ENCODE results near the gene ZNF653. TPM values are rescaled to one million over a fixed set of nuclear protein-coding genes. Genes with fewer than 3 reads are reported as not detected.

ZNF653 gene
- total and polyA plus RNA-seq, 9 of the 15 experiments (the other 6 are each of a cell fraction or from before 2014, with no cell fraction given): 1.6 to 8.0 (median 4.2) TPM; not detected in 2

DNA sequence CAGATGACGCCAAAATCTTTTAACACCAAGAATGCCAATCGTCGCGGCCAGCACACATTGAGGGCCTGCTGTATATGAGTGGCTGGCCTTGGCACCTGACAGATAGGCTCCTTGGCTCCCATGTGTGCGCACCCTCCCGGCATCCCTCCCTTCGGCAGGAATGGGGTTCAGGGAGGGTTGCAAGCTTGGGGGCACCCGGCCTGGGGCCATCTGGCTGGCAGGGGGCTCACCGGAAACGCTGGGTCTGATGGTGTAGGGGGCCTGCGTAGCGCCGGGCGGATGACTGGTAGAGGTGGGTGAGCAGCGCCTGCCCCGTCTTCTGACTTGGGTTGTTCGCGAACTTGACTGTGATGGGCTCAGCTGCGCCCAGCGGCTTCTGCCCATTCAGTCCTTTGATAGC, 47.8 kb downstream of the ZNF653 start (continued):
- TF ChIP-seq, protein P1, sequence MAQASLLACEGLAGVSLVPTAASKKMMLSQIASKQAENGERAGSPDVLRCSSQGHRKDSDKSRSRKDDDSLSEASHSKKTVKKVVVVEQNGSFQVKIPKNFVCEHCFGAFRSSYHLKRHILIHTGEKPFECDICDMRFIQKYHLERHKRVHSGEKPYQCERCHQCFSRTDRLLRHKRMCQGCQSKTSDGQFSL (CRISPR knock-in tag; IDR thresholded peaks at IDR 0.05): no peak
- TF ChIP-seq, protein P1 (tag; IDR thresholded peaks at IDR 0.05): no peak
- TF ChIP-seq ZNF586 (CRISPR knock-in tag; conservative IDR thresholded peaks at IDR 0.05) (no peak), ZNF197 (CRISPR knock-in tag; IDR thresholded peaks at IDR 0.05; ENCODE audit: low read depth) (no peak), SRSF3 (IDR thresholded peaks at IDR 0.05; ENCODE audit: insufficient read depth, low read length) (no peak)

DNA sequence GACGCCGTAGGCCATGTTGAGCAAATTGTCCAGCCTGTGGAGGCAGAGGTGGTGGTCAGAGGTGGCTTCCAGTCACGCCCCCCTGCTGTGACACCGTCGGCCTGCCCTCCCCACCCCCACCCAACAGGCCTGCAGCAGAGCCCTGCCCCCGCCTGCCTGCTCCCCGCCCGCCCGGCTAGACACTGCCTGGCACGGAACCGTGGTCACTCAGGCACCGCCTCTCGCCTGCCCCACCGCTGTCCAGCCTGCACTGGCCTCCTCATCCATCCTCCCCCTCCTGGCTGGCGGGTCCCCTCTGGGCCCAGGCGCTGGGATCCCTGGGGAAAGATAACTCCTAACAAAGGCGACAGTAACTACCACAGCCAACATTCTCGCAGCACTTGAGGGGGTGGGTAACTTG, 48.5 kb downstream of the ZNF653 start:
- DNase-seq (ENCODE audit: extremely low read depth in 1 of 4, low spot score in 3 of 4): peak in 3 of 4 experiments; percentile 42 to 69 (median 68)
- ChIA-PET POLR2A (interaction anchor here (0.6 to 0.7 kb wide), 2 partner anchors 194 to 308 kb away, joined by 4 read pairs; no protein-coding TSS in a partner anchor), CTCF (ENCODE audit: low intra/inter-chr PET ratio) (no interaction called here)
- H4K20me1 ChIP-seq (replicated peaks; ENCODE audit: control insufficient read depth, insufficient read depth, low read length): 0 out of 2 replicates have a peak, but pooled peaks cover 4% of the 10 kb centered on the region
- no peak overlapping the region for H3K4me2 ChIP-seq (ENCODE audit: insufficient read depth, low read length)
- no peaks in the 10 kb centered on the region for H3K79me2 ChIP-seq (ENCODE audit: control insufficient read depth, insufficient read depth, low read length)
- WGBS (ENCODE audit: insufficient coverage, low coverage, missing lambda C conversion rate): 5% methylated on average over 12 of the region's 18 CpGs
- H3K9me3 ChIP-seq (replicated peaks; ENCODE audit: control insufficient read depth, insufficient read depth, low read depth, low read length): no peaks in the 10 kb centered on the region
- H3K4me1 ChIP-seq (replicated peaks in 1 of 2; ENCODE audit: control insufficient read depth in 2 of 2, insufficient read depth in 2 of 2, low read length in 2 of 2): peaks cover 0 to 37% of the 10 kb centered on the region in 2 experiments; a peak in 3 of 5 replicates
- TF ChIP-seq MAFF (IDR thresholded peaks at IDR 0.05; ENCODE audit: low read length) (no peak), SRSF1 (IDR thresholded peaks at IDR 0.05; ENCODE audit: low read depth, low read length) (no peak), RFX7 (CRISPR knock-in tag; IDR thresholded peaks at IDR 0.05) (no peak)
- H3K27ac ChIP-seq (ENCODE audit: extremely low read depth, low read depth, low read length): no peak overlapping the region
- H3K4me3 ChIP-seq: no peak overlapping the region
- no TSS peak for BruUV-seq (replicated peaks)
- peak overlapping the region in 1 of 2 experiments; percentile 45; a peak in 2 of 4 replicates for H3K9ac ChIP-seq (ENCODE audit: insufficient read depth in 1 of 2, low read depth in 2 of 2, low read length in 2 of 2)
- intact Hi-C loops (cut with micrococcal nuclease) (no loop called here), in situ Hi-C loops (cut with MboI) (no loop called here)
- peaks cover 0 to 9% of the 10 kb centered on the region in 2 experiments; a peak in 3 of 5 replicates for H3K27me3 ChIP-seq (ENCODE audit: control insufficient read depth in 2 of 2, insufficient read depth in 2 of 2, low read length in 2 of 2)
- no peak overlapping the region for H2AFZ ChIP-seq (ENCODE audit: low read depth, low read length)
- FAIRE-seq: no peak
- no peaks in the 10 kb centered on the region for H3K9me1 ChIP-seq (ENCODE audit: control insufficient read depth, insufficient read depth, low read length)
- H3K36me3 ChIP-seq (ENCODE audit: control insufficient read depth, insufficient read depth, low read length): no peaks in the 10 kb centered on the region
- no peak; the same call in 1 of the 3 replicates for ATAC-seq

Measured in K562 (cell line).